SK-N-SH treated with all-trans-retinoic acid at 6 μM for 48 hours (cell line): ENCODE results near the gene SPART.
A peak's percentile ranks its signal among the peaks of the same experiment; 100 is the strongest.

Experiments used
- ATAC-seq: fragments of 200-7000 bp; cut with Tn5 transposase; 3 replicates; pipeline ENCODE4 v1.9.1; 2020; ENCODE audit warnings: mild to moderate bottlenecking, moderate library complexity
- ARNTL ChIP-seq: fragments of 450-650 bp; formaldehyde crosslinking; IDR thresholded peaks from 2 replicates; pipeline ENCODE4 v1.5.0; 2020; ENCODE audit warnings: low read depth, mild to moderate bottlenecking, moderate library complexity, borderline replicate concordance
- BACH2 ChIP-seq: fragments of 250-450 bp; sonication (Bioruptor Pico); IDR thresholded peaks from 2 replicates; pipeline ENCODE4 v1.9.0; 2021; ENCODE audit warnings: mild to moderate bottlenecking, borderline replicate concordance
- CSRNP3 ChIP-seq: fragments of 250-450 bp; sonication (Bioruptor Pico); IDR thresholded peaks from 2 replicates; pipeline ENCODE4 v1.5.1; 2021; ENCODE audit warnings: mild to moderate bottlenecking, moderate library complexity
- ESRRG ChIP-seq: fragments of 250-450 bp; sonication (Bioruptor Pico); IDR thresholded peaks from 2 replicates; pipeline ENCODE4 v1.6.1; 2021; ENCODE audit warnings: mild to moderate bottlenecking
- GLIS3 ChIP-seq: fragments of 250-450 bp; sonication (Bioruptor Pico); IDR thresholded peaks from 2 replicates; pipeline ENCODE4 v1.5.0; 2020; ENCODE audit warnings: mild to moderate bottlenecking, moderate library complexity
- ISL1 ChIP-seq: fragments of 250-450 bp; sonication (Bioruptor Pico); IDR thresholded peaks from 2 replicates; pipeline ENCODE4 v2.1.2; 2022; ENCODE audit warnings: mild to moderate bottlenecking, moderate library complexity
- OSR1 ChIP-seq: fragments of 250-450 bp; sonication (Bioruptor Pico); IDR thresholded peaks from 2 replicates; pipeline ENCODE4 v1.8.0; 2022; ENCODE audit warnings: moderate library complexity, mild to moderate bottlenecking, inconsistent platforms
- PATZ1 ChIP-seq: fragments of 250-450 bp; sonication (Bioruptor Pico); IDR thresholded peaks from 2 replicates; pipeline ENCODE4 v1.8.0; 2020; ENCODE audit warnings: mild to moderate bottlenecking, moderate library complexity, borderline replicate concordance
- PPARA ChIP-seq: fragments of 250-450 bp; sonication (Bioruptor Pico); IDR thresholded peaks from 2 replicates; pipeline ENCODE4 v1.5.0; 2020; ENCODE audit warnings: mild to moderate bottlenecking, borderline replicate concordance
- RARB ChIP-seq: fragments of 250-450 bp; sonication (Bioruptor Pico); IDR thresholded peaks from 2 replicates; pipeline ENCODE4 v1.8.0; 2021; ENCODE audit warnings: mild to moderate bottlenecking, moderate library complexity
- SNAI2 ChIP-seq: fragments of 250-450 bp; sonication (Bioruptor Pico); IDR thresholded peaks from 2 replicates; pipeline ENCODE4 v1.5.0; 2020; ENCODE audit warnings: mild to moderate bottlenecking, moderate library complexity
- TCF4 ChIP-seq: fragments of 250-450 bp; sonication (Bioruptor Pico); IDR thresholded peaks from 2 replicates; pipeline ENCODE4 v1.8.0; 2021; ENCODE audit warnings: mild to moderate bottlenecking, moderate library complexity, borderline replicate concordance
- TOX ChIP-seq: fragments of 250-450 bp; sonication (Bioruptor Pico); IDR thresholded peaks from 2 replicates; pipeline ENCODE4 v1.8.0; 2021; ENCODE audit warnings: mild to moderate bottlenecking, moderate library complexity, borderline replicate concordance
- ZC3H10 ChIP-seq: fragments of 250-450 bp; sonication (Bioruptor Pico); IDR thresholded peaks from 2 replicates; pipeline ENCODE4 v1.5.1; 2021; ENCODE audit warnings: mild to moderate bottlenecking, moderate library complexity
- ZFP3 ChIP-seq: fragments of 250-450 bp; sonication (Bioruptor Pico); IDR thresholded peaks from 2 replicates; pipeline ENCODE4 v1.5.0; 2020; ENCODE audit warnings: mild to moderate bottlenecking, moderate library complexity
- ZNF70 ChIP-seq: fragments of 450-650 bp; formaldehyde crosslinking; IDR thresholded peaks from 2 replicates; pipeline ENCODE4 v1.5.0; 2020; ENCODE audit warnings: mild to moderate bottlenecking, moderate library complexity
- ZNF8 ChIP-seq: fragments of 450-650 bp; formaldehyde crosslinking; IDR thresholded peaks from 2 replicates; pipeline ENCODE4 v1.5.0; 2020; ENCODE audit warnings: mild to moderate bottlenecking, moderate library complexity
- TF ChIP-seq, protein P1 (sequence below): fragments of 250-450 bp; sonication (Bioruptor Pico); IDR thresholded peaks from 2 replicates; pipeline ENCODE4 v1.5.0; 2020; ENCODE audit warnings: mild to moderate bottlenecking, moderate library complexity
- TF ChIP-seq, protein P2 (sequence below): fragments of 250-450 bp; sonication (Bioruptor Pico); IDR thresholded peaks from 2 replicates; pipeline ENCODE4 v1.8.0; 2021; ENCODE audit warnings: low read depth, mild to moderate bottlenecking, moderate library complexity, borderline replicate concordance
- TF ChIP-seq, protein P3 (sequence below): fragments of 250-450 bp; sonication (Bioruptor Pico); IDR thresholded peaks from 2 replicates; pipeline ENCODE4 v1.5.1; 2020; ENCODE audit warnings: low read depth, mild to moderate bottlenecking, moderate library complexity

The SPART gene

DNA sequence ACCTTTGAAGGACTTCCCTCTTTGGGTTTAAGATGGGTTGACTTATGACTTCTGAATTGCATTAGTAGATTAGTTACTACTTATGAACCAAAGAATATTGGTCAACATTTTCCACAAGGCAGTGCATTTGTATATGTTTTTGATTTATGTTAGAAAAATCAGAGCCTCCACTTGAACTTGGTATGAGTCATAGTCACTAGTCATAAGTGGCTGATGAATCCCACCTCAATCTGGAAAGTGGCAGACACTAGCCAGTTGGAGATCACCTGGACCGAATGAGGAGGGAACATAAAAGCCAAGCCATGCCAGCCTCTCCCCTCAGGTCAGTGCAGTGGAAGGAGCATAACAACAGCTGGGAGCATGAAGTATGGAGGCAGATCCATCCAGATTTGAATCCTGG, 39.3 kb upstream of the SPART start:
- ATAC-seq: no peak
- TF ChIP-seq ESRRG (CRISPR knock-in tag) (no peak), OSR1 (CRISPR knock-in tag) (no peak), CSRNP3 (CRISPR knock-in tag) (no peak), PATZ1 (CRISPR knock-in tag) (no peak), BACH2 (no peak), ZC3H10 (CRISPR knock-in tag) (no peak), RARB (no peak), ARNTL (CRISPR knock-in tag) (no peak), TCF4 (no peak), ZFP3 (CRISPR knock-in tag) (no peak), GLIS3 (CRISPR knock-in tag) (no peak), PPARA (CRISPR knock-in tag) (no peak)
- TF ChIP-seq, protein P1, sequence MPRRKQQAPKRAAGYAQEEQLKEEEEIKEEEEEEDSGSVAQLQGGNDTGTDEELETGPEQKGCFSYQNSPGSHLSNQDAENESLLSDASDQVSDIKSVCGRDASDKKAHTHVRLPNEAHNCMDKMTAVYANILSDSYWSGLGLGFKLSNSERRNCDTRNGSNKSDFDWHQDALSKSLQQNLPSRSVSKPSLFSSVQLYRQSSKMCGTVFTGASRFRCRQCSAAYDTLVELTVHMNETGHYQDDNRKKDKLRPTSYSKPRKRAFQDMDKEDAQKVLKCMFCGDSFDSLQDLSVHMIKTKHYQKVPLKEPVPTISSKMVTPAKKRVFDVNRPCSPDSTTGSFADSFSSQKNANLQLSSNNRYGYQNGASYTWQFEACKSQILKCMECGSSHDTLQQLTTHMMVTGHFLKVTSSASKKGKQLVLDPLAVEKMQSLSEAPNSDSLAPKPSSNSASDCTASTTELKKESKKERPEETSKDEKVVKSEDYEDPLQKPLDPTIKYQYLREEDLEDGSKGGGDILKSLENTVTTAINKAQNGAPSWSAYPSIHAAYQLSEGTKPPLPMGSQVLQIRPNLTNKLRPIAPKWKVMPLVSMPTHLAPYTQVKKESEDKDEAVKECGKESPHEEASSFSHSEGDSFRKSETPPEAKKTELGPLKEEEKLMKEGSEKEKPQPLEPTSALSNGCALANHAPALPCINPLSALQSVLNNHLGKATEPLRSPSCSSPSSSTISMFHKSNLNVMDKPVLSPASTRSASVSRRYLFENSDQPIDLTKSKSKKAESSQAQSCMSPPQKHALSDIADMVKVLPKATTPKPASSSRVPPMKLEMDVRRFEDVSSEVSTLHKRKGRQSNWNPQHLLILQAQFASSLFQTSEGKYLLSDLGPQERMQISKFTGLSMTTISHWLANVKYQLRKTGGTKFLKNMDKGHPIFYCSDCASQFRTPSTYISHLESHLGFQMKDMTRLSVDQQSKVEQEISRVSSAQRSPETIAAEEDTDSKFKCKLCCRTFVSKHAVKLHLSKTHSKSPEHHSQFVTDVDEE (CRISPR knock-in tag): no peak
- TF ChIP-seq, protein P2, sequence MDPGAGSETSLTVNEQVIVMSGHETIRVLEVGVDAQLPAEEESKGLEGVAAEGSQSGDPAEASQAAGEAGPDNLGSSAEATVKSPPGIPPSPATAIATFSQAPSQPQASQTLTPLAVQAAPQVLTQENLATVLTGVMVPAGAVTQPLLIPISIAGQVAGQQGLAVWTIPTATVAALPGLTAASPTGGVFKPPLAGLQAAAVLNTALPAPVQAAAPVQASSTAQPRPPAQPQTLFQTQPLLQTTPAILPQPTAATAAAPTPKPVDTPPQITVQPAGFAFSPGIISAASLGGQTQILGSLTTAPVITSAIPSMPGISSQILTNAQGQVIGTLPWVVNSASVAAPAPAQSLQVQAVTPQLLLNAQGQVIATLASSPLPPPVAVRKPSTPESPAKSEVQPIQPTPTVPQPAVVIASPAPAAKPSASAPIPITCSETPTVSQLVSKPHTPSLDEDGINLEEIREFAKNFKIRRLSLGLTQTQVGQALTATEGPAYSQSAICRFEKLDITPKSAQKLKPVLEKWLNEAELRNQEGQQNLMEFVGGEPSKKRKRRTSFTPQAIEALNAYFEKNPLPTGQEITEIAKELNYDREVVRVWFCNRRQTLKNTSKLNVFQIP (CRISPR knock-in tag): no peak
- TF ChIP-seq, protein P3, sequence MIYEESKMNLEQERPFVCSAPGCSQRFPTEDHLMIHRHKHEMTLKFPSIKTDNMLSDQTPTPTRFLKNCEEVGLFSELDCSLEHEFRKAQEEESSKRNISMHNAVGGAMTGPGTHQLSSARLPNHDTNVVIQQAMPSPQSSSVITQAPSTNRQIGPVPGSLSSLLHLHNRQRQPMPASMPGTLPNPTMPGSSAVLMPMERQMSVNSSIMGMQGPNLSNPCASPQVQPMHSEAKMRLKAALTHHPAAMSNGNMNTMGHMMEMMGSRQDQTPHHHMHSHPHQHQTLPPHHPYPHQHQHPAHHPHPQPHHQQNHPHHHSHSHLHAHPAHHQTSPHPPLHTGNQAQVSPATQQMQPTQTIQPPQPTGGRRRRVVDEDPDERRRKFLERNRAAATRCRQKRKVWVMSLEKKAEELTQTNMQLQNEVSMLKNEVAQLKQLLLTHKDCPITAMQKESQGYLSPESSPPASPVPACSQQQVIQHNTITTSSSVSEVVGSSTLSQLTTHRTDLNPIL: no peak

DNA sequence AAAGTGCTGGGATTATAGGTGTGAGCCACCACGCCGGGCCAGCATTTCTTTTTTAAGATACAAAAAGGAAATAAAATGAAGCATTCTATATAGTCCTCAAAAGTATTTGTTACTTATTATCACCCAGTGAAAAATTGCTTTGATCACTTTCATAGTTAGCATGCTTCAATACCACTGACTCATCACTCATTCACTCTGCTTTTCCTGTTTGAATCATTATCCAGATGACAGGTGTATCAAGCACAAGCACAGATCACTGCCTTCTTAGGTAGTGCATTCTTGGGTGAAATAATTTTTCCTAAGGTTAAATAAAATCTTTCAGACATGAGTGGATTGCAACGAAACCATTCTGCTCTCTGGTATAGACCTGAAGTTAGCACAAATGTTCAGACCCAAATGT, 35.8 kb upstream of the SPART start:
- no peak for TF ChIP-seq ISL1 (CRISPR knock-in tag)
- TF ChIP-seq TCF4: no peak
- ATAC-seq: no peak

DNA sequence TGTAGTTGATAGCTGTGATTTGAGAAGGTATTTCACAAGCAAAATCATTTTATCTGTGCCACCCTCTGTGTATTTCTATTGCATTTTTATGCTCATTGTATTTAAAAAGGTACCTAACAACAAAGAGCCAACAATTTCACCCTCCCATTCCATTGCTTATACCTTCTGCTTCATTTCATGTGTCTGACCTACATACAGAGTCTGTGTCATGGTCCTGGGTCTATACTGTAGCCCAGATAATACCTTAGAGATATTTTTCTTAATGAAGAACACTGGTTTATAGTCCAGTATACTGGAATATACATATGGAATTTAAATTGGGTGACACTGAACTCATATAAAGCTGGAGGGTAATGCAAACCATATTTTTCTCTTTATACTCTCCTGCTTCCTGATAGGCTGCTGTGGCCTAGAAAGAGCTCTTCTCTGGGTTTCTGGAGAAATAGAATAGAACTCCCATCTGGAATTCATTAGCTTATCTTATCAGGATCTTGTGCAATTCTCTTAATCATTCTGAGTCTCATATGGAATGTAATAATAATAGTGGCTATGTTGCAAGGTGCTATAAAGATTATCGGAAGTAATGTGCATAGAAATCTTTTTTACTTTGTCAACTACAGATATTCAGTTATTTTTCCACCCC, 31.8 kb upstream of the SPART start:
- ATAC-seq: peak; percentile 35; the same call in 2 of the 3 replicates
- TF ChIP-seq ZFP3 (CRISPR knock-in tag) (no peak), TCF4 (peak; percentile 92), ZNF8 (CRISPR knock-in tag) (no peak), PATZ1 (CRISPR knock-in tag) (no peak), ISL1 (CRISPR knock-in tag) (peak; percentile 39), TOX (CRISPR knock-in tag) (no peak), ZNF70 (no peak), SNAI2 (CRISPR knock-in tag) (no peak), ESRRG (CRISPR knock-in tag) (no peak)
